ENCODE results near the gene F9. TPM values are rescaled to one million over a fixed set of nuclear protein-coding genes. Genes with fewer than 3 reads are reported as not detected.

F9 gene
- total and polyA plus RNA-seq, 2 of the 8 experiments (the other 6 are each of a cell fraction or from before 2014, with no cell fraction given): not detected

DNA sequence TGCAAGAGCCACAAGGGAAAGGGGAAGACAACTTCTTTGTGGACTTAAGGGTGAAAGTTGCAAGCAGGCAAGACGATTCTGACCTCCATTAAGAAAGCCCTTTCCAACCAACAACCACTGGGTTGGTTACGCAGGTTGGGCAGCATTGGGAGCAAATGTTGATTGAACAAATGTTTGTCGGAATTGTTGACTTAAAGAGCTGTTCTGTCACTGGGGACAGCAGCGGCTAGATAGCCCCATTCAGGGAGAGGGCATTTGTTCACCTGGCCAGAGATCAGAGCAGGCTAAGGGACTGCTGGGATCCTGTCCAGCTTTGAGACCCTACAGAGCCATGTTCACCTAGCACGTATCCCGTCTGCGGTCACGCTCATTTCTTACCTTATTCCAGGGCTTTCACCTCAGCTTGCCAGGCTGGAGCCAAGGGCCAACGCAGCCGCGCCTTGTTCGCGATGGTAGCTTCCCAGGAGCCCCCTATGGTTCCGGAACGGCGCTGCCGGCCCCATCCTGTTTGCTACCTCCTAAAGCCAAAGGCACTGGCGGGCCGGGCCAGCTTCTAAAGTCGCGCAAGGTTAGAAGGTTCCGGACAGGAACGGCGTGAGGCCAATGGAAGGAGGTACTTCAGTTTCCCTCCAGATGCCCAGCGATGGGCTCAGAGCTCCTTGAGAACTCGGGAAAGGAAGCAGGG lies 24.6 kb downstream of the F9 start:
- Histone ChIP-seq H2BK20ac (ENCODE audit: low read length) (no peak overlapping the region), H3K23me2 (ENCODE audit: low read depth, low read length) (no peaks in the 10 kb centered on the region), H3K79me1 (ENCODE audit: low read depth, low read length) (no peaks in the 10 kb centered on the region), H3K27me3 (replicated peaks in 1 of 4; ENCODE audit: control insufficient read depth in 3 of 4, extremely low read depth in 1 of 4, insufficient read depth in 3 of 4, low read length in 3 of 4) (no peaks in the 10 kb centered on the region), H2BK120ac (replicated peaks; ENCODE audit: low read depth, low read length) (no peak overlapping the region), H3K79me2 (ENCODE audit: control insufficient read depth in 1 of 2, insufficient read depth in 2 of 2, low read length in 2 of 2) (no peaks in the 10 kb centered on the region), H3K36me3 (ENCODE audit: control insufficient read depth in 2 of 4, insufficient read depth in 4 of 4, low read length in 3 of 4) (no peaks in the 10 kb centered on the region), H4K91ac (replicated peaks; ENCODE audit: insufficient read length, low read length) (no peak overlapping the region), H3K4me2 (ENCODE audit: insufficient read depth in 1 of 2, low read depth in 2 of 2, low read length in 2 of 2) (no peak overlapping the region), H3K18ac (ENCODE audit: extremely low read depth, low read length) (no peak overlapping the region), H2AK5ac (ENCODE audit: low read depth, low read length) (no peak overlapping the region), H3K4me3 (ENCODE audit: extremely low read depth in 1 of 4, insufficient read depth in 2 of 4, low read depth in 3 of 4, low read length in 4 of 4) (no peak overlapping the region), H2BK5ac (ENCODE audit: low read depth, low read length) (no peak overlapping the region), H3K56ac (replicated peaks; ENCODE audit: insufficient read length, low read depth, low read length) (no peak overlapping the region), H4K20me1 (replicated peaks in 1 of 2; ENCODE audit: control insufficient read depth in 1 of 2, insufficient read depth in 2 of 2, low read length in 2 of 2) (no peaks in the 10 kb centered on the region), H3K14ac (ENCODE audit: insufficient read length) (no peak overlapping the region), H2AFZ (ENCODE audit: low read length) (no peak overlapping the region), H3K27ac (ENCODE audit: low read depth, low read length) (no peak overlapping the region), H4K8ac (ENCODE audit: extremely low read depth, insufficient read depth, low read length) (peak overlapping the region; percentile 14; the same call in 1 of the 2 replicates), H4K5ac (ENCODE audit: insufficient read length, low read depth, low read length) (no peak overlapping the region), H3K9ac (replicated peaks in 1 of 4; ENCODE audit: extremely low read depth in 1 of 4, low read depth in 3 of 4, low read length in 3 of 4) (no peak overlapping the region), H3K4me1 (replicated peaks in 1 of 4; ENCODE audit: control insufficient read depth in 3 of 4, insufficient read depth in 4 of 4, low read length in 3 of 4) (no peaks in the 10 kb centered on the region), H2BK15ac (ENCODE audit: low read length) (no peak overlapping the region), H3K23ac (ENCODE audit: insufficient read length) (no peak overlapping the region), H3K9me3 (ENCODE audit: insufficient read depth in 2 of 2, low read depth in 1 of 2, low read length in 1 of 2) (no peaks in the 10 kb centered on the region), H3K4ac (replicated peaks; ENCODE audit: insufficient read length, low read depth, low read length) (no peak overlapping the region), H2BK12ac (ENCODE audit: low read depth, low read length) (no peak overlapping the region)
- WGBS, 2 experiments (ENCODE audit: extremely low coverage in 1 of 2, insufficient coverage in 1 of 2, insufficient read length in 1 of 2, insufficient replicate concordance in 2 of 2, low coverage in 1 of 2, low lambda C conversion rate in 2 of 2, missing lambda C conversion rate in 1 of 2): 95% methylated on average over 17 of the region's 26 CpGs; no CpG with 5 or more reads in 1 of the 2 experiments
- TF ChIP-seq, protein P1, sequence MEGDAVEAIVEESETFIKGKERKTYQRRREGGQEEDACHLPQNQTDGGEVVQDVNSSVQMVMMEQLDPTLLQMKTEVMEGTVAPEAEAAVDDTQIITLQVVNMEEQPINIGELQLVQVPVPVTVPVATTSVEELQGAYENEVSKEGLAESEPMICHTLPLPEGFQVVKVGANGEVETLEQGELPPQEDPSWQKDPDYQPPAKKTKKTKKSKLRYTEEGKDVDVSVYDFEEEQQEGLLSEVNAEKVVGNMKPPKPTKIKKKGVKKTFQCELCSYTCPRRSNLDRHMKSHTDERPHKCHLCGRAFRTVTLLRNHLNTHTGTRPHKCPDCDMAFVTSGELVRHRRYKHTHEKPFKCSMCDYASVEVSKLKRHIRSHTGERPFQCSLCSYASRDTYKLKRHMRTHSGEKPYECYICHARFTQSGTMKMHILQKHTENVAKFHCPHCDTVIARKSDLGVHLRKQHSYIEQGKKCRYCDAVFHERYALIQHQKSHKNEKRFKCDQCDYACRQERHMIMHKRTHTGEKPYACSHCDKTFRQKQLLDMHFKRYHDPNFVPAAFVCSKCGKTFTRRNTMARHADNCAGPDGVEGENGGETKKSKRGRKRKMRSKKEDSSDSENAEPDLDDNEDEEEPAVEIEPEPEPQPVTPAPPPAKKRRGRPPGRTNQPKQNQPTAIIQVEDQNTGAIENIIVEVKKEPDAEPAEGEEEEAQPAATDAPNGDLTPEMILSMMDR (IDR thresholded peaks at IDR 0.05; ENCODE audit: control extremely low read depth in 1 of 3, insufficient read depth in 1 of 3, low read depth in 1 of 3, low read length in 3 of 3): peak in 1 of 3 experiments; percentile 15; a peak in 1 of 4 replicates
- no peak for TF ChIP-seq POLR2AphosphoS5 (IDR thresholded peaks at IDR 0.05; ENCODE audit: low read depth, low read length)
- no peak for FAIRE-seq
- POLR2A ChIA-PET (ENCODE audit: partially characterized antibody): no interaction called here
- CTCF ChIA-PET (ENCODE audit: partially characterized antibody): interaction anchor here (0.7 to 1.7 kb wide), 7 partner anchors 9 to 781 kb away, joined by 3 to 7 read pairs (median 3); no protein-coding TSS in a partner anchor
- DNase-seq (ENCODE audit: low read depth in 1 of 2, low spot score in 2 of 2): peak in 1 of 2 experiments; percentile 42

Data from H1 (cell line).